GM23338 (cell line): ENCODE measurements around the gene OAS3. TPM values are rescaled to one million over a fixed set of nuclear protein-coding genes. Genes with fewer than 3 reads are reported as not detected.

Experiments used
- ATAC-seq: fragments of 200-7000 bp; cut with Tn5 transposase; 3 replicates; pipeline ENCODE4 v1.9.1; 2020
- DNase-seq: peaks from one replicate; pipeline ENCODE4 v3.0.0-alpha.2; 2015; ENCODE audit warnings: low spot score
- H2AFZ ChIP-seq: fragments of 200-600 bp; sonication (generic); 2 replicates; pipeline ENCODE4 v1.8.0; 2016; ENCODE audit warnings: antibody characterized with exemption, mild to moderate bottlenecking, moderate library complexity
- H3F3A ChIP-seq: fragments of 200-600 bp; sonication (generic); replicated peaks from 2 replicates; pipeline ENCODE4 v1.8.0; 2017; ENCODE audit warnings: antibody characterized with exemption, mixed run types, low read depth
- H3K27ac ChIP-seq: fragments of 200-600 bp; sonication (generic); 2 replicates; pipeline ENCODE4 v1.6.1; 2016; ENCODE audit warnings: low read depth
- H3K27me3 ChIP-seq: fragments of 200-600 bp; sonication (generic); 2 replicates; pipeline ENCODE4 v1.8.0; 2016; ENCODE audit warnings: mild to moderate bottlenecking, mixed run types, moderate library complexity; ENCODE audit not compliant: insufficient read depth
- H3K36me3 ChIP-seq: fragments of 200-600 bp; sonication (generic); 2 replicates; pipeline ENCODE4 v1.8.0; 2016; ENCODE audit warnings: mild to moderate bottlenecking; ENCODE audit not compliant: insufficient read depth
- H3K4me1 ChIP-seq: fragments of 200-600 bp; sonication (generic); 2 replicates; pipeline ENCODE4 v1.8.0; 2016; ENCODE audit warnings: mild to moderate bottlenecking, moderate library complexity; ENCODE audit not compliant: insufficient read depth
- H3K4me2 ChIP-seq: fragments of 200-600 bp; sonication (generic); 2 replicates; pipeline ENCODE4 v1.7.1; 2017; ENCODE audit warnings: mixed run types
- H3K4me3 ChIP-seq: fragments of 200-600 bp; sonication (generic); 2 replicates; pipeline ENCODE4 v1.6.1; 2016; ENCODE audit warnings: mixed run types
- H3K79me2 ChIP-seq: fragments of 200-600 bp; sonication (generic); replicated peaks from 2 replicates; pipeline ENCODE4 v1.8.0; 2017; ENCODE audit warnings: mild to moderate bottlenecking; ENCODE audit not compliant: insufficient read depth
- H3K9me2 ChIP-seq: fragments of 200-600 bp; sonication (generic); 2 replicates; pipeline ENCODE4 v1.8.0; 2017; ENCODE audit not compliant: insufficient read depth
- H4K20me1 ChIP-seq: fragments of 200-600 bp; sonication (generic); replicated peaks from 2 replicates; pipeline ENCODE4 v1.8.0; 2017; ENCODE audit warnings: mild to moderate bottlenecking; ENCODE audit not compliant: insufficient read depth
- H3K27ac Mint-ChIP-seq: 2 replicates; pipeline ENCODE4 v1.8.0; 2020; ENCODE audit warnings: inconsistent platforms, mild to moderate bottlenecking, moderate library complexity, mixed read lengths
- H3K27me3 Mint-ChIP-seq: 3 replicates; pipeline ENCODE4 v1.8.0; 2022; ENCODE audit warnings: low read depth, mild to moderate bottlenecking, moderate library complexity, mixed read lengths, inconsistent platforms; ENCODE audit not compliant: insufficient read depth, poor library complexity
- H3K36me3 Mint-ChIP-seq: 3 replicates; pipeline ENCODE4 v1.8.0; 2021; ENCODE audit warnings: low read depth, mild to moderate bottlenecking, inconsistent platforms, moderate library complexity, mixed read lengths
- H3K4me1 Mint-ChIP-seq: 3 replicates; pipeline ENCODE4 v1.8.0; 2020; ENCODE audit warnings: mild to moderate bottlenecking, inconsistent platforms, mixed read lengths
- H3K4me3 Mint-ChIP-seq: 3 replicates; pipeline ENCODE4 v1.8.0; 2021; ENCODE audit warnings: moderate library complexity, mild to moderate bottlenecking, inconsistent platforms, mixed read lengths
- H3K9me3 Mint-ChIP-seq: 3 replicates; pipeline ENCODE4 v1.8.0; 2020; ENCODE audit warnings: moderate library complexity, mild to moderate bottlenecking, inconsistent platforms, mixed read lengths
- CREB1 ChIP-seq: fragments of 250-450 bp; sonication (Bioruptor Pico); IDR thresholded peaks from 2 replicates; pipeline ENCODE4 v1.5.0; 2020; ENCODE audit warnings: low read depth, mild to moderate bottlenecking, moderate library complexity
- EZH2 ChIP-seq: fragments of 200-600 bp; sonication (generic); IDR thresholded peaks from one replicate; pipeline ENCODE4 v1.8.0; 2017; ENCODE audit warnings: antibody characterized with exemption, mild to moderate bottlenecking, low read depth; ENCODE audit not compliant: unreplicated experiment
- EZH2phosphoT487 ChIP-seq: fragments of 200-600 bp; sonication (generic); IDR thresholded peaks from one replicate; pipeline ENCODE4 v1.8.1; 2018; ENCODE audit warnings: antibody characterized with exemption; ENCODE audit not compliant: unreplicated experiment
- JUNB ChIP-seq: IDR thresholded peaks from one replicate; pipeline ENCODE4 v1.6.1; 2016; ENCODE audit warnings: antibody characterized with exemption; ENCODE audit not compliant: unreplicated experiment
- NANOG ChIP-seq: IDR thresholded peaks from 2 replicates; pipeline ENCODE4 v1.6.1; 2016; ENCODE audit warnings: antibody characterized with exemption, borderline replicate concordance
- POLR2AphosphoS5 ChIP-seq: IDR thresholded peaks from 2 replicates; pipeline ENCODE4 v1.6.1; 2016; ENCODE audit warnings: antibody characterized with exemption, low read depth
- STAT1 ChIP-seq: IDR thresholded peaks from one replicate; pipeline ENCODE4 v1.6.1; 2016; ENCODE audit warnings: antibody characterized with exemption; ENCODE audit not compliant: unreplicated experiment
- ZNF114 ChIP-seq: fragments of 250-450 bp; sonication (Bioruptor Pico); IDR thresholded peaks from 2 replicates; pipeline ENCODE4 v1.5.0; 2020; ENCODE audit warnings: mild to moderate bottlenecking, moderate library complexity
- ZNF331 ChIP-seq: fragments of 250-450 bp; sonication (Bioruptor Pico); IDR thresholded peaks from 2 replicates; pipeline ENCODE4 v1.5.0; 2020; ENCODE audit warnings: low read depth, mild to moderate bottlenecking, moderate library complexity
- polyA plus RNA-seq: library from polyadenylated mRNA; unstranded; fragments of >200 nt; fragmentation: Nextera tagmentation; extraction: Ambion mirVana; gene quantifications from 2 replicates; pipeline ENCODE4 v1.2.1, GENCODE V29; 2016
- total RNA-seq: library from RNA; depleted of rRNA; stranded (reverse); fragments of >200 nt; shearing (Covaris generic); gene quantifications from 2 replicates; pipeline ENCODE4 v1.2.3, GENCODE V29; 2014
- TF ChIP-seq, protein P1 (sequence below): IDR thresholded peaks from 2 replicates; pipeline ENCODE4 v1.6.1; 2016; ENCODE audit warnings: antibody characterized with exemption
- TF ChIP-seq, protein P2 (sequence below), 2 experiments: fragments of 200-600 bp in 1 of 2; sonication (generic) in 1 of 2; conservative IDR thresholded peaks; 2 replicates each; pipeline versions ENCODE4 v1.5.1 to v1.6.1; 2016 to 2017; ENCODE audit warnings: antibody characterized with exemption in 2 of 2, low read depth in 2 of 2, mild to moderate bottlenecking in 2 of 2, moderate library complexity in 1 of 2
- TF ChIP-seq, protein P3 (sequence below): IDR thresholded peaks from one replicate; pipeline ENCODE4 v1.6.1; 2018; ENCODE audit warnings: antibody characterized with exemption; ENCODE audit not compliant: unreplicated experiment
- TF ChIP-seq, protein P4 (sequence below): fragments of 250-450 bp; sonication (Bioruptor Pico); IDR thresholded peaks from 2 replicates; pipeline ENCODE4 v1.5.0; 2020; ENCODE audit warnings: mild to moderate bottlenecking, moderate library complexity

Gene OAS3
- total and polyA plus RNA-seq, 2 experiments from 2014 or later, result 0.27 to 1.4 TPM

DNA sequence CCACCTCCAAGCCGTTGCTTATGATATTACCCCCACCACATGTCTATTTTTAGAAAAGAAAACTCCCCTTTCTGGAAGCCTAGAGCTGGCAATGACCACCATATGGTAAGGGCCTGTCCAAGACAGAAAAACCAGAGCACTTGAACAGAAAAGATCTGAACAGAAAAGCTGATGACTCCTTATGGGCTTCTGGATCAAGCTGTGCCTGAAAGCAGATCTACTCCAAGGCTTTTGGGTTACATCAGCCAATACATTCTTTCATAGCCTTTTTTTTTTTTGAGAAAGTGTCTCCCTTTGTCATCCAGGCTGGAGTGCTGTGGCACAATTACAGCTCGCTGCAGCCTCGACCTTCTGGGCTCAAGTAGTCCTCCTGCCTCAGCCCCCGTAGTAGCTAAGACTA is 23.3 kb downstream of the OAS3 start:
- Histone ChIP-seq H3K36me3 (peaks cover 6% of the 10 kb centered on the region; the same call in 1 of the 2 replicates), H3F3A (no peaks in the 10 kb centered on the region), H3K4me1 (no peaks in the 10 kb centered on the region), H3K27me3 (no peaks in the 10 kb centered on the region), H3K4me3 (no peak overlapping the region), H2AFZ (no peak overlapping the region), H3K27ac (no peak overlapping the region), H4K20me1 (no peaks in the 10 kb centered on the region), H3K4me2 (no peak overlapping the region), H3K79me2 (no peaks in the 10 kb centered on the region), H3K9me2 (no peaks in the 10 kb centered on the region)
- Mint-ChIP-seq H3K4me3 (no peak overlapping the region), H3K4me1 (no peaks in the 10 kb centered on the region), H3K36me3 (peaks cover 16% of the 10 kb centered on the region), H3K27ac (no peak overlapping the region), H3K9me3 (peaks cover 44% of the 10 kb centered on the region), H3K27me3 (peaks cover 4% of the 10 kb centered on the region)
- TF ChIP-seq ZNF331 (CRISPR knock-in tag) (no peak), CREB1 (CRISPR knock-in tag) (no peak), POLR2AphosphoS5 (no peak), ZNF114 (CRISPR knock-in tag) (no peak), EZH2phosphoT487 (no peak), STAT1 (no peak), JUNB (no peak), NANOG (no peak), EZH2 (no peak)
- TF ChIP-seq, protein P1, sequence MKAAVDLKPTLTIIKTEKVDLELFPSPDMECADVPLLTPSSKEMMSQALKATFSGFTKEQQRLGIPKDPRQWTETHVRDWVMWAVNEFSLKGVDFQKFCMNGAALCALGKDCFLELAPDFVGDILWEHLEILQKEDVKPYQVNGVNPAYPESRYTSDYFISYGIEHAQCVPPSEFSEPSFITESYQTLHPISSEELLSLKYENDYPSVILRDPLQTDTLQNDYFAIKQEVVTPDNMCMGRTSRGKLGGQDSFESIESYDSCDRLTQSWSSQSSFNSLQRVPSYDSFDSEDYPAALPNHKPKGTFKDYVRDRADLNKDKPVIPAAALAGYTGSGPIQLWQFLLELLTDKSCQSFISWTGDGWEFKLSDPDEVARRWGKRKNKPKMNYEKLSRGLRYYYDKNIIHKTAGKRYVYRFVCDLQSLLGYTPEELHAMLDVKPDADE, result no peak
- TF ChIP-seq, protein P2, sequence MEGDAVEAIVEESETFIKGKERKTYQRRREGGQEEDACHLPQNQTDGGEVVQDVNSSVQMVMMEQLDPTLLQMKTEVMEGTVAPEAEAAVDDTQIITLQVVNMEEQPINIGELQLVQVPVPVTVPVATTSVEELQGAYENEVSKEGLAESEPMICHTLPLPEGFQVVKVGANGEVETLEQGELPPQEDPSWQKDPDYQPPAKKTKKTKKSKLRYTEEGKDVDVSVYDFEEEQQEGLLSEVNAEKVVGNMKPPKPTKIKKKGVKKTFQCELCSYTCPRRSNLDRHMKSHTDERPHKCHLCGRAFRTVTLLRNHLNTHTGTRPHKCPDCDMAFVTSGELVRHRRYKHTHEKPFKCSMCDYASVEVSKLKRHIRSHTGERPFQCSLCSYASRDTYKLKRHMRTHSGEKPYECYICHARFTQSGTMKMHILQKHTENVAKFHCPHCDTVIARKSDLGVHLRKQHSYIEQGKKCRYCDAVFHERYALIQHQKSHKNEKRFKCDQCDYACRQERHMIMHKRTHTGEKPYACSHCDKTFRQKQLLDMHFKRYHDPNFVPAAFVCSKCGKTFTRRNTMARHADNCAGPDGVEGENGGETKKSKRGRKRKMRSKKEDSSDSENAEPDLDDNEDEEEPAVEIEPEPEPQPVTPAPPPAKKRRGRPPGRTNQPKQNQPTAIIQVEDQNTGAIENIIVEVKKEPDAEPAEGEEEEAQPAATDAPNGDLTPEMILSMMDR (conservative IDR thresholded peaks at IDR 0.05; ENCODE audit: low read depth in 2 of 2), result no peak
- TF ChIP-seq, protein P3, sequence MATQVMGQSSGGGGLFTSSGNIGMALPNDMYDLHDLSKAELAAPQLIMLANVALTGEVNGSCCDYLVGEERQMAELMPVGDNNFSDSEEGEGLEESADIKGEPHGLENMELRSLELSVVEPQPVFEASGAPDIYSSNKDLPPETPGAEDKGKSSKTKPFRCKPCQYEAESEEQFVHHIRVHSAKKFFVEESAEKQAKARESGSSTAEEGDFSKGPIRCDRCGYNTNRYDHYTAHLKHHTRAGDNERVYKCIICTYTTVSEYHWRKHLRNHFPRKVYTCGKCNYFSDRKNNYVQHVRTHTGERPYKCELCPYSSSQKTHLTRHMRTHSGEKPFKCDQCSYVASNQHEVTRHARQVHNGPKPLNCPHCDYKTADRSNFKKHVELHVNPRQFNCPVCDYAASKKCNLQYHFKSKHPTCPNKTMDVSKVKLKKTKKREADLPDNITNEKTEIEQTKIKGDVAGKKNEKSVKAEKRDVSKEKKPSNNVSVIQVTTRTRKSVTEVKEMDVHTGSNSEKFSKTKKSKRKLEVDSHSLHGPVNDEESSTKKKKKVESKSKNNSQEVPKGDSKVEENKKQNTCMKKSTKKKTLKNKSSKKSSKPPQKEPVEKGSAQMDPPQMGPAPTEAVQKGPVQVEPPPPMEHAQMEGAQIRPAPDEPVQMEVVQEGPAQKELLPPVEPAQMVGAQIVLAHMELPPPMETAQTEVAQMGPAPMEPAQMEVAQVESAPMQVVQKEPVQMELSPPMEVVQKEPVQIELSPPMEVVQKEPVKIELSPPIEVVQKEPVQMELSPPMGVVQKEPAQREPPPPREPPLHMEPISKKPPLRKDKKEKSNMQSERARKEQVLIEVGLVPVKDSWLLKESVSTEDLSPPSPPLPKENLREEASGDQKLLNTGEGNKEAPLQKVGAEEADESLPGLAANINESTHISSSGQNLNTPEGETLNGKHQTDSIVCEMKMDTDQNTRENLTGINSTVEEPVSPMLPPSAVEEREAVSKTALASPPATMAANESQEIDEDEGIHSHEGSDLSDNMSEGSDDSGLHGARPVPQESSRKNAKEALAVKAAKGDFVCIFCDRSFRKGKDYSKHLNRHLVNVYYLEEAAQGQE, result no peak
- TF ChIP-seq, protein P4, sequence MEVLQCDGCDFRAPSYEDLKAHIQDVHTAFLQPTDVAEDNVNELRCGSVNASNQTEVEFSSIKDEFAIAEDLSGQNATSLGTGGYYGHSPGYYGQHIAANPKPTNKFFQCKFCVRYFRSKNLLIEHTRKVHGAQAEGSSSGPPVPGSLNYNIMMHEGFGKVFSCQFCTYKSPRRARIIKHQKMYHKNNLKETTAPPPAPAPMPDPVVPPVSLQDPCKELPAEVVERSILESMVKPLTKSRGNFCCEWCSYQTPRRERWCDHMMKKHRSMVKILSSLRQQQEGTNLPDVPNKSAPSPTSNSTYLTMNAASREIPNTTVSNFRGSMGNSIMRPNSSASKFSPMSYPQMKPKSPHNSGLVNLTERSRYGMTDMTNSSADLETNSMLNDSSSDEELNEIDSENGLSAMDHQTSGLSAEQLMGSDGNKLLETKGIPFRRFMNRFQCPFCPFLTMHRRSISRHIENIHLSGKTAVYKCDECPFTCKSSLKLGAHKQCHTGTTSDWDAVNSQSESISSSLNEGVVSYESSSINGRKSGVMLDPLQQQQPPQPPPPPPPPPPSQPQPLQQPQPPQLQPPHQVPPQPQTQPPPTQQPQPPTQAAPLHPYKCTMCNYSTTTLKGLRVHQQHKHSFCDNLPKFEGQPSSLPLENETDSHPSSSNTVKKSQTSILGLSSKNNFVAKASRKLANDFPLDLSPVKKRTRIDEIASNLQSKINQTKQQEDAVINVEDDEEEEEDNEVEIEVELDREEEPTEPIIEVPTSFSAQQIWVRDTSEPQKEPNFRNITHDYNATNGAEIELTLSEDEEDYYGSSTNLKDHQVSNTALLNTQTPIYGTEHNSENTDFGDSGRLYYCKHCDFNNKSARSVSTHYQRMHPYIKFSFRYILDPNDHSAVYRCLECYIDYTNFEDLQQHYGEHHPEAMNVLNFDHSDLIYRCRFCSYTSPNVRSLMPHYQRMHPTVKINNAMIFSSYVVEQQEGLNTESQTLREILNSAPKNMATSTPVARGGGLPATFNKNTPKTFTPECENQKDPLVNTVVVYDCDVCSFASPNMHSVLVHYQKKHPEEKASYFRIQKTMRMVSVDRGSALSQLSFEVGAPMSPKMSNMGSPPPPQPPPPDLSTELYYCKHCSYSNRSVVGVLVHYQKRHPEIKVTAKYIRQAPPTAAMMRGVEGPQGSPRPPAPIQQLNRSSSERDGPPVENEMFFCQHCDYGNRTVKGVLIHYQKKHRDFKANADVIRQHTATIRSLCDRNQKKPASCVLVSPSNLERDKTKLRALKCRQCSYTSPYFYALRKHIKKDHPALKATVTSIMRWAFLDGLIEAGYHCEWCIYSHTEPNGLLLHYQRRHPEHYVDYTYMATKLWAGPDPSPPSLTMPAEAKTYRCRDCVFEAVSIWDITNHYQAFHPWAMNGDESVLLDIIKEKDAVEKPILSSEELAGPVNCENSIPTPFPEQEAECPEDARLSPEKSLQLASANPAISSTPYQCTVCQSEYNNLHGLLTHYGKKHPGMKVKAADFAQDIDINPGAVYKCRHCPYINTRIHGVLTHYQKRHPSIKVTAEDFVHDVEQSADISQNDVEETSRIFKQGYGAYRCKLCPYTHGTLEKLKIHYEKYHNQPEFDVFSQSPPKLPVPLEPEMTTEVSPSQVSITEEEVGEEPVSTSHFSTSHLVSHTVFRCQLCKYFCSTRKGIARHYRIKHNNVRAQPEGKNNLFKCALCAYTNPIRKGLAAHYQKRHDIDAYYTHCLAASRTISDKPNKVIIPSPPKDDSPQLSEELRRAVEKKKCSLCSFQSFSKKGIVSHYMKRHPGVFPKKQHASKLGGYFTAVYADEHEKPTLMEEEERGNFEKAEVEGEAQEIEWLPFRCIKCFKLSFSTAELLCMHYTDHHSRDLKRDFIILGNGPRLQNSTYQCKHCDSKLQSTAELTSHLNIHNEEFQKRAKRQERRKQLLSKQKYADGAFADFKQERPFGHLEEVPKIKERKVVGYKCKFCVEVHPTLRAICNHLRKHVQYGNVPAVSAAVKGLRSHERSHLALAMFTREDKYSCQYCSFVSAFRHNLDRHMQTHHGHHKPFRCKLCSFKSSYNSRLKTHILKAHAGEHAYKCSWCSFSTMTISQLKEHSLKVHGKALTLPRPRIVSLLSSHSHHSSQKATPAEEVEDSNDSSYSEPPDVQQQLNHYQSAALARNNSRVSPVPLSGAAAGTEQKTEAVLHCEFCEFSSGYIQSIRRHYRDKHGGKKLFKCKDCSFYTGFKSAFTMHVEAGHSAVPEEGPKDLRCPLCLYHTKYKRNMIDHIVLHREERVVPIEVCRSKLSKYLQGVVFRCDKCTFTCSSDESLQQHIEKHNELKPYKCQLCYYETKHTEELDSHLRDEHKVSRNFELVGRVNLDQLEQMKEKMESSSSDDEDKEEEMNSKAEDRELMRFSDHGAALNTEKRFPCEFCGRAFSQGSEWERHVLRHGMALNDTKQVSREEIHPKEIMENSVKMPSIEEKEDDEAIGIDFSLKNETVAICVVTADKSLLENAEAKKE (CRISPR knock-in tag), result no peak
- ATAC-seq (no peak), DNase-seq (no peak)
